ENCODE measurements around the gene PRKAR1A.
"Not testable (repeated sequence)": the region's sequence is repeated elsewhere in the genome, so short reads cannot be mapped to it uniquely, and the experiment has no call there.

PRKAR1A gene

DNA sequence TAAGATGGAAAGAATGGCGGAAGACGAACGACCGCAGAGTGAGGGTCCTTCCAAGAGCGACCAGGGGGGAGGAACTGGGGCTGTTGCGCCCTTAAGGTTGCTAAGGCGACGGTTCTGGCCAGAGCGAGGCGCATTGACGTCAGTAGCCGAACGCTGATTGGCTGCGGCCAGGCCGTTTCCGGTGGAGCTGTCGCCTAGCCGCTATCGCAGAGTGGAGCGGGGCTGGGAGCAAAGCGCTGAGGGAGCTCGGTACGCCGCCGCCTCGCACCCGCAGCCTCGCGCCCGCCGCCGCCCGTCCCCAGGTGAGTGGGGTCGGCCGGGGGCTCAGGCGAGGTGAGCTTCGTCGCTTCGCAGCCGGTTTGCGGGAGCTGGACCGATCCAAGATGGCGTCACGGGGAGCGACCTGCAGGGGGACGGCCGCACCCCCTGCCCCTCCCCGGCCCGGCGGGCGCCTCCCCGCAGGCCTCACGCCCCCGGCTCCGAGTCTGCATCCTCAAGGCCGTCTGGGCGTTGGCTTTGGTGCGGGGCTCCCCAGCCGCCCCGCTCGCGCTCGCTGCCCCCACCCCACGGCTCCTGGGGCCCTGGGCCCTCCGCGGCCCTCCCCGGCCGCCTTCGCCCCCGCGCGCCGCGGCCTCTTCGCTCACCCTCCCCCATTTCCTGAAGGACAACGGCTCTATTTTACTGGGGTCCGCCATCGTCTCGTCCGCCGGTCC, at the start of gene PRKAR1A:
Gene PRKAR1A, plus strand, starts transcription at position 184 of the 713 bp plus-strand sequence. CDS start 2,970 bp downstream, outside the sequence.
- peak; percentile 82 for DNase-seq

DNA sequence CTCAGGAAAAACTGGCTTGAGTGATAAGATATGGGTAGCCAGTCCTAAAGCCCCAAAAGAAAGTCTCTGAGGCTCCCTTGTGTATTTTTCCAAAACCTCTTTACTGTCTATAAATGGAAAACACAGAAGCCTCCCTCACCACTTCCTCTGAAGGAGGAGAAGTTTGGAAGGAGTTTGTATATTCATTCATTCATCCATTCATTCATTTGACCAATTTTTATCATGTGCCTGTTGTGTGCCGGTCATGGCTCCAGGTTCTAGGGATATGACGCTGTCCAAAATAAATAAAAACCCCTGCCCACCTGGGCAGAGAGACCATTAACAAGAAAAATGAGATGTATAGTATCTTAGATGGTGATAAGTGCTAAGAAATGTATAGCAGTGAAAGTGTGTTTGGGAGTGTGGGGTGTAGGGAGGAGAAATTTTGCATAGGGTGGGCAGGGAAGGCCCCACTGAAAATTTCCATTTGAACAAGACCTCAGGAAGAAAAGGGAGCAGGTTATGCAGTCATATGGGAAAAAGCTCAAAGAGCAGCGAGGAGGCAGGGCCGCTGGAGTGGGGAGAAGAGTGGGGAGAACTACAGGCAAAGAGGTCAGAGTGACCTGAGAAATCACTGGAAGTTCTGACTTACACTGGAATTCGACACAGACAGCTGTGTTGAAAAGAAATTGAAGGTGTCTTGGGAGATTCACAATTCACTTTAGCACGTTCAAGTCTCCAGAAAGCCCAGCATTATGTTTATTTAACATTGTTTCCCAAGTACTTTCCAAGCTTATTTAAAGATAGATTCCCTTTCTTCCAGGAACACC, 48.8 kb upstream of the PRKAR1A start:
- no peak for DNase-seq

DNA sequence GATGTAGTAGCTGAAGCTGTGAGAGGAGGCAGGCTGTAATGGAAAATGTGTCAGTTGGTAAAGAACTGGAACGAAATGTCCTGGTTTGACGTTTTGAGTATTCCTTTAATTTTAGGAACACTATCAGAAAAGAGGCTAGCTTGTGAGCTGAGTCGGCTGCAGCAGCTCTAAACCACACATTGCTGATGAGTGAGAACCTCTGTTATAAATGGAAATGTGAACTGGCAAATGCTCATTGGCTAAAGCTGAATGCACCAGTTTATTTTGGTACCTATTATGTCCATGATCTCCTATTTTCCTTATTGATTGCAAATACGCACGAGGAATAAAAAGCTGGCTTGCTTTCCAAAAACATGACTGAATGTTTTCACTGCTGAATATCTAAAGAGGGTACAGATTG, 43.9 kb upstream of the PRKAR1A start:
- DNase-seq, result no peak

DNA sequence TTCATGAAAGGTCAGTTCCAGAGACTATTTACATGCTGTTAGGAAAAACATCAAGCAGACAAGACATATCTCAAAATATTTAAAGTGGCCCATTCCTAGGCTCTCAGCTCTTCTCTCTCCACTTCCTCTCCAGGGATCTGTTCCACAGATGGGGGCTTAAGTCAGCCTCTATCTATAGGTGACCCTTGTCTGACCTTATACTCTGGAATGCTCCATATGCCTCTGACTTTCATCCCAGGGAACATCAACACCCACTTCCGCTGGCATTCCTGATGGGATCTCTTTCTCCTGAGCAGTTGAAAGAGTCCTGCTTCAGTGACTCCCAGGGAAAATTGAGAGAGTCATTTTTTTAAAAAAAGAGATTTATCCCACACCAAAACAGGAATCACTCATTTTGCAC, 43.4 kb upstream of the PRKAR1A start:
- DNase-seq, result no peak

DNA sequence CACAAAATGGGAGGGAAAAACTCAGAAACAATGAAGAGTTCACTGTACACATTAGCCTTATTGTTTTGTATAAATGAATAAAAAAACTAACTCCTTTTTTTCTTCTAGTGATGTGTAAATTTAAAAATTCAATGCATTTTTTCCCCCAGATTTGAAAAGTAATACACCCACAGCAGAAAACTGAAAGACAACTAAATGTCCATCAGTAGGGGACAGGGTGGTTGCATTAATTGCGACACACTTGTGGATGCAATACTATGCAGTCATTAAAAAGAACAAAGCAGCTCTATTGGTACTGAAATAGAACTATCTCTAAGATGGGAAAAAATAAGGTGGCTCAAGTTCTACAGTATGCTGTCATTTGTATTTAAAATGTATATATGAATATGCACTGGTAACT, 41.3 kb upstream of the PRKAR1A start:
- DNase-seq, result no peak

DNA sequence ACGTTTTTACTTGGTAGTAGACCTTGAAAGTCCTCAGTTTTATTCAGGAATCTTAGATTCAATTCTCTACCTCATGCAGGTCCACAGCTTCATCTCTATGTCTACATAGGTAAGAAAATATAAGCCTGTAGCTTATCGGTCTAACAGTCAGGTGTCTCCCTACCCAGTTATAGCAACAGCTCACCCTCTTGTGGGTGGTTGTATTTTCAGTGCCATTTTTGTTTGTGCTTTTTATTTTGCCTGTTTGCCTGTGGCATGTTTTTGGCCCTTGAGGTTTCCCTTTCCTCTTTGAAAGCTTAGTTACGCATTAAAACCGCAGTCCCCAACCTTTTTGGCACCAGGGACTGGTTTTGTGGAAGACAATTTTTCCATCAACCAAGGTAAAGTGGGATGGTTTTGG, 31.3 kb upstream of the PRKAR1A start:
- DNase-seq, result no peak

DNA sequence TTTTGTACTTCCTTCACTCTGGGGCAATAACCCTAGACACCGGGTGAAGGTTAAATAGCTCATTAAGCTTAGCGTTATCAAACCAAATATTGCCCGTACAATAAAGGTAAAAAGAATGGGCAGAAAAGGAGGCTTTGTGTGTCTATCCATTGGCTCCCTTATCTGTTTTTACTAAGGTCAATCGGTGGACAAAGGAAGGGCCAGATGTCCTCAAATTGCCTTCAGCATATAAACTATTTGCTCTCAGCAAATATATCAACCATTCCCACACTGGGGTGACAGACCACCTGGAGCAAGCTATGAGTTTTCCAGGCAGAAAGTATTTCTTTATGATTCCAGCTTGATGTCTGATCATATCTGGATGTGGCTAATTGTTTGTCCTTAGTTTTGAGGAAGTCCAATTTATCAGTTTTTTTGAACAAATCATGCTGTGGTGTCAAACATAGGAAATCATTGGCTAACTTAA, 29.6 kb upstream of the PRKAR1A start:
- DNase-seq, result no peak

DNA sequence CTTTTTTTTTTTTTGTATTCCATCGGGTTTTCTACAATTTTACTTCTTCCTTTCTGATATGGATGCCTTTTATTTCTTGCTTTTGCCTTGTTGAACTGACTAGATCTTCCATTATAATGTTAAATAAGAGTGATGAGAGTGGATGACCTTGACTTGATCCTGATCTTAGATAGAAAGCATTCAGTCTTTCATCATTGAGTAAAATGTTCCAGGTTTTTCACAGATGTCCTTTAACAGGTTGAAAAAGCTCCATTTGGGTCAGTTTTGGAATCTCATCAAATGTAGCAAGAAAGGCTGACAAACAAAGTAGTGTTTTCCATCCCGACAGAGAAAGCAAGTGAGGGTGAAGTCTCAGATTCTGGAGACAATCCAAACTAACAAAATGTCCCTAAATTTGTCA, 27.8 kb upstream of the PRKAR1A start:
- DNase-seq, result no peak

DNA sequence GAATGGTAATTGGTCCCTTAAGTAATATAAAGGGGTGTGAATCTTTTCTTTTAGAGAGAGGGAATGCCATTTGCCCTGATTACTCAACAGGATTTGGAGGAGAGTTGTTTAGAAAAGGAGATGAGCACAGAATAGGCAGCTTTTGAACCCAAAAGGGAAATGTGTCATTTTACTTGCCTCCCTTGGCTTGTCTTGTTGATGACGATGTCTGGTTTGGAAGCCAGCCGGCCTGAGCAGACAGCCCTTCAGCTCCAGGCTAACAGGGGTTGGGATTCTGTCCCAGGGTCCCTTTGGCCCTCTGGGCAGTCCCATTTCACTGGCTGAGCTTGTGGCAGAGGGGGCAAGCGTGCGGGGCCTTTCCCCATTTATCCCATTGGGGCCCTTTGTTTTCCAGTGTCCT, 22.3 kb upstream of the PRKAR1A start:
- DNase-seq, result no peak

DNA sequence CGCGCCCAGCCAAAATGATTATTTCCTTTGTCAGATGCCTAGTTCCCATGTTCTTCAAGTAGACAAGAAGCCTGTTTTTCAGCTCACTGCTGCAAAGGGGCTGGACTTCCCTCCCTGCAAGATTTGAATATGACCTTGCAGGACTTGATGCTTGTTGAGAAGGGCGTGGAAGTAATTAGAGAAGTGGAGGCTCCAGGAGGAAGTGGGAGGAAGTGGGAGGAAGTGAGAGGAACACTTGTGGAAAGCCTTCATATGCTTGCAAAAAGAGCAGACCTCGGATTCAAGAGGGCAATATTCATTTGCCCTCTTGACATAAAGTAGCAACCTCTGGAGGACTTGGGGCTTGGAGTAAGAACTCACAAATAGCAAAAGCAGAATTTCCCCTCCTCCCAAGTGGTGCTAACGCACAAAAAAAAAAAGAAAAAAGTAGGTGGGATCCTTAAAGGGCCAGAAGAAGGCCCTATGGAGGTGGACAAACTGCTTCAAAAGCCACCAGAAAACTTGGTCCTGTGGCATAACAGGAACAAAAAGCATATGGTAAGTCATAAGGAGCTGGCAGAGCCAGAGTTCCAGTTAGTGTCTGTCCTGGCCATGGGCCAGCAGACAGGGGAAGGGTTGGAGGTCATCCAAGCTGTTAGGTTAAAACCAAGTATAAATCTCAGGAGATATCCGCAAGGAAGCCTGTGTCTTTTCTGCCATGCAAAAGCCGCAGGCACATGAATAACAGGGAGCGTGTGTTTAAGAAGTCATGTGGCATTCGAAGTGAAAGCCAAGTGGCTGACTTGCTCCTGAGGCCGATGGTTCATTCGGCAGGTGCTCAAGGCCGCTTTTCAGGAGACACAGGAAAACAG, 20.6 kb upstream of the PRKAR1A start:
- no peak for DNase-seq

DNA sequence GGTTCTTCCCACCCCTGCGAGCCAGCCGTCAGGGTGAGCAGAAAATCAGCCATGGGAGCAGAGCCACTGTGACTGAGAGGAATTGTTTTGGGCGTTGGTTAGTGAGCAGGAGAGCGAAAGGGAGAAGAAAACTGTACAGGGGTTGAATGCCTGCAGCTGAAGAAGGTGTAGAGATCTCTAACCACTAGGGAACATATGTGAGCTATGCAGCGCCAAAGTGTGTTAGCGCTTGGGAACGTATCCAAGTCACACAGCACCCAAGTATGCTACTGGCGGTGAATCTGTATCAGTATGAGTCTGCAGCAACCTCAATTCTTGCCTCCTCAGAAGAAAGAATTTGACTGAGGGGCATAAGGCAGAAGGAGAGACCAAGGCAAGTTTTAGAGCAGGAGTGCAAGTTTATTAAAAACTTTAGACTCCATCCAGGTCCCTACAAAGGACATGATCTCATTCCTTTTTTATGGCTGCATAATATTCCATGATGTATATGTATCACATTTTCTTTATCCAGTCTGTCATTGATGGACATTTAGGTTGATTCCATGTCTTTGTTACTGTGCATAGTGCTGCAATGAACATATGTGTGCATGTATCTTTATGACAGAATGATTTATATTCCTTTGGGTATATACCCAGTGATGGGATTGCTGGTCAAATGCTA, 19.7 kb upstream of the PRKAR1A start:
- DNase-seq, result not testable (repeated sequence)

DNA sequence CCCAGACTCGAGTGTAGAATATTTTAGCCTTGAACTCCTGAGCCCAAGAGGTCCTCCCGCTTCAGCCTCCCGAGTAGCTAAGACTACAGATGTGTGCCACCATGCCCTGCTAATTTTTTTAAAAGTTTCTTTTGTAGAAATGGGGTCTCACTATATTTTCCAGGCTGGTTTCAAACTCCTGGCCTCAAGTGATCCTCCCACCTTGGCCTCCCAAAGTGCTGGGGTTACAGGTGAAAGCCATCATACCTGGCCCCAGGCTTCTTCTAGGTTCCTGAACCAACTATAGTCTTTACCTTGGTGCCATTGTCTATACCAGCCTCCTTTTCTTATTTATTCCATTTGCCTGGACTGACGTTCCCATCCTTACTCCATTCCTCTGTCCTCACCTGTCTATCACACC, 17.1 kb upstream of the PRKAR1A start:
- DNase-seq, result no peak

DNA sequence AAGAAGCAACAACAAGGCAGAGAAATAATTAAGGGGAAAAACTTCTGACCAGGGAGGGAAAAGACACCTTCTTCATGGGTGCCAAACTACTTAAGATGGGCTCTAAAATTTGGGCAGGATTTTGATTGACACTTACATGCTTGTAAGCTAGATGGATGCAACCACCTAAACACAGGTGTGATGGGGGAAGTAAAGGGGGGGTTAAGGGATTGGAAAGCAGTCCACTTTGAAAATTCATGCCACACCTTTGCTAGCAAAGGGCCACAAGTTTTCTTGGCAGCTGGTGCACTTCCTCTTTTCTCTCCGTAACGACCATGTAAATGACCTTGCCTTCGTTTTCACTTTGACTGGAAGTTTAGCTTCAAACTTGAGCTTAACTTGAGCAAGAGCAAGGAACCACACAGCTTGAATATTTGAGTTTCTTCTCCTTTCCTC, 14.3 kb upstream of the PRKAR1A start:
- DNase-seq, result no peak

DNA sequence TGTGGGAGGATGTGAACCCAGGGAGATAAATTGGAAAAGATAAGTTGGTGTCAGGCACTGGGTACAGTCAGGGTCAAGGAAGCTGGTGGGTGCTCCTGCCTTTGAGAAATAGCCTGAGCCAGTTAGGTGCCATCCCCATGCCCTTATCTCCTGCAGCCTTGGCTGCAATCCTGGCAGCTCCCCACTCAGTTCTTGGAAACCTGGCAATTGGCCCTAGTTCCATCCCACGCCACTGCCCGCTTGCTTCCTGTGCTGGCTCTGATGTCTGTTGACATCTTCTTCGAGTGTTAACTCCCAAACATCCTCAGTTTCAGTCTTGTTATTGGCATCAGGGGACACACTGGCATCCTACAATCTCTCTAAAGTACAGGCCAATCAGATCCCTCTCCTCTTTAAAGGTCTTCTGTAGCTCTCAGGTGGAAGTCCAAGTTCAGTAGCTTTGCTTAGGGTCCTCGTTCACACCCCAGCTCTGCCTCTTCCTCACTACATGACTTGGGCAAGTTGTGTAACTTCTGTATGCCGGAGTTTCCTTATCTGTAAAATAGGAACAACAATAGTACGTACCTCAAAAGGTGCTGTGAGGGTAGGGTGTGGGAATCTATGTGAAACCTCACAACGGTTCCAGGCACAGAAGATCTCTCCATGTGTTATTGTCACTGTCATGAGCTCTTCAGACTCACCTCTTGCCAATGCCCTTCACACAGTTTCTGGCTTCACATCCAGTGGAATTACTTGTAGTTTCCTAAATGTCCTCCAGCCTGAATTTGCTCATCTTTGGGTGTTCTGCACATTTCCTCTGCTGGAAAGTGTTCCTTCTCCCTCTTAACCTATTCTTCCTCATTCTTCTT, 13.5 kb upstream of the PRKAR1A start:
- no peak for DNase-seq

DNA sequence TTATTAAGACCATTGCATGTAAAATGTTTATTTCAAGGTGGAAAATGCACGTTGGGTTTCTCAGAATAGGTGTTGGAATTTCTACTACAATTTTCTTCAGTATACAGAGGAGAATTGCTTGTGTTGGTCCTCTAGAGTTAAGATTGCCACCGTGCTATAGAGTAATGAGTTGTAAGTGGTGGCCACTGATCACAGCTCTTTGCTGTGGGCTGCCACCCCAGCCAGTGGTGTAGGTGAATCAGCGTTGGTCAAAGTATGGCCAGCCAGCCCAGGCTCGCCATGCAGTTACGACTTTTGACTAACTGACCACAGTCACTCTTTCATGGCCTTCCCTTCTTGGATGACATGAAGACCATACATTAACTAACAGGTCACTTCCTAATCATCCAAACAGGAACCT, 12.6 kb upstream of the PRKAR1A start:
- no peak for DNase-seq

DNA sequence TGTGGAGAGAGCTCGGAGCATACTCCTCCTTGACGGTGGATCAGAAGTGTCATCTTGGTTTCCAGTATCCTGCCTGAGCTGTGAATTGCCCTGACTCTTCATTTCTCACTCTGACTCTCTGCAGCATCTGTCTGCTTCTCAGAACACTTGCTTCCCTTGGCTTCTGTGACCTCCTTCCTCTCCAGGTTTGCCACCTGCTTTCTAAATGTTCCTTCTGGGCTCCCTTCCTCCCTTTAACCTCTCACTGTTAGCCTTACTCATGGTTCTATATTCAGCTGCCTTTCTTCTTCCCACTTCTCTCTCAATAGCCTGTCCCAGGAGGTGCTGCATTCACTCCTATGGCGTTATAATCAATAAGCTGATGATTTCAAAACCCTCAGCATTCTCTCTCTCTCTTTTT, 11.2 kb upstream of the PRKAR1A start:
- no peak for DNase-seq

DNA sequence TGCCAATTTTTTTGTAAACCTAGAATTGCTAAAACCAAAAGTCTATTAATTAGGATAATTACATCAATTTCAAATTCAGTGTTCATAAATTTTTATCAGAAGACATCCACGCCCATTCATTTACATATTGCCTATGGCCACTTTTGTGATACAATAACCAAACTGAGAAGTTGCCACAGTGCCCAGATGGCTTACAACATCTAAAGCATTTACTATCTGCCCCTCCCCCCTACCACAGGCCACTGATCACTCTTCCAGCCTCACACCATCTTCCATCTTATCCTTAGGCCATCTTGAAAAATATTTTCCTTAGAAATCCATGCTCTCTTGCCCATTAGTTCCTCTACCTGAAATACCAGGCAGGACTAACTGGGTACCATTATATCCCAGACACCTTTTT, 6.3 kb upstream of the PRKAR1A start:
- DNase-seq, result no peak

DNA sequence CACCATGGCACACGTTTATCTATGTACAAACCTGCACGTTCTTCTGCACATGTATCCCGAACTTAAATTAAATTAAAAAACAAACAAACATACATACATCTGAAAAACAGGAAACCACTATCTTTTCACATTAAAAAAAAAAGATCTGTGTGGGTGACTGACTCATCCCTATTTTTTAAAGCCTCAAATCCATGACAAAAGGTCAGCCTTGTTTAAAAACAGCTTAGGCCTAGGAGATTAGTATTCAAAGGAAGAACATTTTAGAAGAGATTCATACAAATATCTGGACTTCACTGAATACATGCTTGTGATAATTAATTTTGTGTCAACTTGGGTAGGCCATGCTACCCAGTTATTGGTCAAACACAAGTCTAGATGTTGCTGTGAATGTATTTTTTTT, 4.7 kb upstream of the PRKAR1A start:
- DNase-seq, result no peak

DNA sequence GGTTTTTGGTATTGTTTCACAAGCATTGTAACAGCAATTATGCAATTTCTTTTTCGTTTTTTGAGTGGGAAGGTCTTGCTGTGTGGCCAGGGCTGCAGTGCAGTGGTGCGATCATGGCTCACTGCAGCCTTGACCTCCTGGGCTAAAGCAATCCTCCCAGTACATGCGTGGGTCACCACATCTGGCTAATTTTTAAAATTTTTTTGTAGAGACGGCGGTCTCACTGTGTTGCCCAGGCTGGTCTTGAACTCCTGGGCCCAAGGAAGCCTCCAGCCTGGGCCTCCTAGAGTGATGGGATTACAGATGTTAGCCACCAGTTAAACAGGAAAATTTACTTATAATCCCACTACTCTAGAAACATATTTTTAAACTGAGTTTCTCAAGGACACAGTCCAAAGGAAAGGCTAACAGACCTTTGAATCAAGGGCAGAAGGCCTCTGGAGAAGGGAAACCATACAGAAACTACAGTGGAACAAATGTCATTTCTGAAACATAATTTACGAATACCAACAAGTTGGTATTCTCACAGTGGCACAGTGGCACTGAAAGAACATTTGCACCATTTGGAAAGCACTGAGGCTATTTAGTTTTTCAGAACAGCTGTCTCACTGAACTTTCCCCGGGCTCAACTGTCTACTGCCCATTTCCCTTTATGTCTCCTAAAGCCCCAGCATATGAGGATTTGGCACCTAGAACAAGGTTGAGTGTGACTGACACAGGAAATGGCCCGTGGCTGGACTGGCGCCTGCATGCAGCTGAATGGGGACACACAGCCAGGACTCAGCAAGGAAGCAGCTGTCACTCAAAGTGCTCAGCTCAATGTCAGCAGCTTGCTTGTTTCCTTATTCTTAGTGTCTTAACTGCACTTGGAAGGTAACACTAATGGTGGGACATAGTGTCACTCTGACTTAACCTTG, 2.8 kb upstream of the PRKAR1A start:
- peak; percentile 87 for DNase-seq

DNA sequence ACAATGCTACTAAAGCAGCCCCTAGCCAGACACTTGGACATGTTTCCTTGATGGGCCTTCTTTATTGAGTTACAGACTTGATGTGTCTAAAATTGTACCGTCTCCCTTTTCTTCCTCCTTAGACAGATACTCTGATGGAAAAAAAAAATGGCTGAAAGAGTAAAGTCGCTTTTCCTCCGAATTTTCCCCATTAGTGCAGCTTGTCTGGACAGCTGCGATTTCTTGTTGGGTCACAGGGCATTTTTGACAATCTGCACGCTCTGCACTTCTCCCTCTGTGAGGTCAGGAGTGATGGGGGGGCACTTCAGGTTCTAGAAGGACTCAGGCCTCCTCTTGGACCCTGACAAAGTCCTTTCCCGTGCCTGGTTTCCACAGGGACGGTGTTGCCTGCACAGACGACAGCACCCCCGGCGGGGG, 968 bp upstream of the PRKAR1A start:
- DNase-seq, result no peak

All from DMS153 (cell line).